22Rv1 (cell line): ENCODE data around the gene CAPN7.

Experiments
- CTCF ChIP-seq: fragments of 450-650 bp; IDR thresholded peaks from 2 replicates; pipeline ENCODE4 v1.5.1; 2017; ENCODE audit warnings: mild to moderate bottlenecking
- ZFX ChIP-seq: fragments of 450-650 bp; IDR thresholded peaks from 2 replicates; pipeline ENCODE4 v1.6.1; 2017; ENCODE audit warnings: antibody characterized with exemption, borderline replicate concordance

GRCh38 chr3:15175605-15176004 lies 30.4 kb upstream of the CAPN7 start:
- TF ChIP-seq CTCF (no peak), ZFX (no peak)
